ENCODE results near the gene HORMAD2. TPM values are rescaled to one million over a fixed set of nuclear protein-coding genes. Genes with fewer than 3 reads are reported as not detected.
"Not testable (repeated sequence)": the region's sequence is repeated elsewhere in the genome, so short reads cannot be mapped to it uniquely, and the experiment has no call there.

The HORMAD2 gene
- total RNA-seq, 1 donor from 2014 or later: not detected

GRCh38 chr22:30077279-30077880, 2.9 kb upstream of the HORMAD2 start:
- Histone ChIP-seq H3K4me3 (ENCODE audit: low read depth, low read length) (no peak overlapping the region), H3K36me3 (ENCODE audit: control insufficient read depth, insufficient read depth, low read length) (no peaks in the 10 kb centered on the region), H3K27me3 (ENCODE audit: control insufficient read depth, insufficient read depth, low read length) (no peaks in the 10 kb centered on the region)
- no peak for DNase-seq (ENCODE audit: low read depth)
- TF ChIP-seq CTCF (IDR thresholded peaks at IDR 0.05; ENCODE audit: insufficient read depth, low read length, poor library complexity, severe bottlenecking): no peak

DNA sequence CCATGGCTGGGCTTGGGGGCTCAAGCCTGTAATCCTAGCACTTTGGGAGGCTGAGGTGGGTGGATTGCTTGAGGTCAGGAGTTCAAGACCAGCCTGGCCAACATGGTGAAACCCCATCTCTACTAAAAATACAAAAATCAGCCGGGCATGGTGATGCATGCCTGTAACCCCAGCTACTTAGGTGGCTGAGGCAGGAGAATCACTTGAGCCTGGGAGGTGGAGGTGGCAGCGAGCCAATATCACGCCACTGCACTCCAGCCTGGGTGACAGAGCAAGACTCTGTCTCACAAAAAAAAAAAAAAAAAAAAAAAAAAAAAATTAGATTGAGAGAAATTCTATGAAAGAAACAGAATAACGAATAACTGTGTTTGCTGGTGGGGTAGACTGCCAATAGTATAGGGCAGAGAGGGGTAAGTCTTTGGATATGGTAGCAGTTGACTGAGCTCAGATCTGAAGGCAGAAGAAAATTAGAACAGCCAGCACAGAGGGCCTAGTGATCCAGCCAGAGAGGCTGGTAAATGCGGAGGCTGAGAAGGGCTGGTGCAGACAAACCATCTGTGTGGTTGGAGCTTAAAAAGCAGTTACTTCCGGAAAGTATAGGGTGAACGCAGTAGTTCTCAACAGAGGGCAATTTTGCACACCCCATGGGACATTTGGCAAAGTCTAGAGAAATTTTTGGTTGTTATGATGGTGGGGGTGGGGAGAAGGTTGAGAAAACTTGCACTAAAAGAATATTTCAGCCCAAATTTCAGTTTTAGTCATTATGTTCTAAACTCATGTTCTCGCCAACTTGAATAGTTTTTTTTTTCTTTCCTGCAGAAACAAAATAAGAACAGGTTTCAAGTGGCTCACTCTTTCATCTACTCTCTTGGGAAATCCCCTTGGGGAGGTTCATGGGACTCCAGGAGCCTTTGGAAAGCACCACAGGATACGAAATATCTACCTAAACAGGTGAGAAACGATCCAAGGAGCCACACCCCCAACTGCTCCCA, 1.6 kb upstream of the HORMAD2 start:
- no peak for DNase-seq (ENCODE audit: low read depth)

GRCh38 chr22:30080805-30081204, 541 bp downstream of the HORMAD2 start:
- no peak overlapping the region for H3K4me3 ChIP-seq (ENCODE audit: low read depth, low read length)
- no peaks in the 10 kb centered on the region for H3K27me3 ChIP-seq (ENCODE audit: control insufficient read depth, insufficient read depth, low read length)
- DNase-seq (ENCODE audit: low read depth): no peak
- TF ChIP-seq CTCF (IDR thresholded peaks at IDR 0.05; ENCODE audit: insufficient read depth, low read length, poor library complexity, severe bottlenecking): no peak
- H3K36me3 ChIP-seq (ENCODE audit: control insufficient read depth, insufficient read depth, low read length): no peaks in the 10 kb centered on the region

More for the DNA sequence above, 1.6 kb upstream of the HORMAD2 start:
- no peaks in the 10 kb centered on the region for H3K27me3 ChIP-seq (ENCODE audit: control insufficient read depth, insufficient read depth, low read length)
- H3K4me3 ChIP-seq (ENCODE audit: low read depth, low read length): no peak overlapping the region
- TF ChIP-seq CTCF (IDR thresholded peaks at IDR 0.05; ENCODE audit: insufficient read depth, low read length, poor library complexity, severe bottlenecking): no peak
- H3K36me3 ChIP-seq (ENCODE audit: control insufficient read depth, insufficient read depth, low read length): no peaks in the 10 kb centered on the region

DNA sequence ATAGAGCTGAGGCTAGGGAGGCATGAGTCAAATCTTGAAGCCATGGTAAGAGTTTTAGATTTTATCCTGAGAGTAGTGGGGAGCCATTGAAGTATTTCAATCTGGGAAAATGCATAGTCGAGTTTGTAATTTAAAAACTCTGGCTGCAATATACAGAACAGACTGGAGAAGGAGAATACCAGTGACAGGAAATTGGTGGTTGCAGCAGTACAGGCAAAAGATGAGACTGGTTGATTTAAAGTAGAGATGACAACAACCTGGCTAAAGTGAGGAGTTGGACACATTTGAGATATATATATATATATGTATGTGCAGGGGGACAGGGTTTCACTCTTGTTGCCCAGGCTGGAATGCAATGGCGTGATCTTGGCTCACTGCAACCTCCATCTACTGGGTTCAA, 6.2 kb downstream of the HORMAD2 start:
- Histone ChIP-seq H3K4me3 (ENCODE audit: low read depth, low read length) (no peak overlapping the region), H3K27me3 (ENCODE audit: control insufficient read depth, insufficient read depth, low read length) (no peaks in the 10 kb centered on the region), H3K36me3 (ENCODE audit: control insufficient read depth, insufficient read depth, low read length) (no peaks in the 10 kb centered on the region)
- no peak for TF ChIP-seq CTCF (IDR thresholded peaks at IDR 0.05; ENCODE audit: insufficient read depth, low read length, poor library complexity, severe bottlenecking)
- no peak for DNase-seq (ENCODE audit: low read depth)

GRCh38 chr22:30087037-30087436, 6.8 kb downstream of the HORMAD2 start:
- not testable (repeated sequence) for H3K27me3 ChIP-seq (ENCODE audit: control insufficient read depth, insufficient read depth, low read length); H3K36me3 ChIP-seq (ENCODE audit: control insufficient read depth, insufficient read depth, low read length); H3K4me3 ChIP-seq (ENCODE audit: low read depth, low read length)
- DNase-seq (ENCODE audit: low read depth): peak; percentile 76

DNA sequence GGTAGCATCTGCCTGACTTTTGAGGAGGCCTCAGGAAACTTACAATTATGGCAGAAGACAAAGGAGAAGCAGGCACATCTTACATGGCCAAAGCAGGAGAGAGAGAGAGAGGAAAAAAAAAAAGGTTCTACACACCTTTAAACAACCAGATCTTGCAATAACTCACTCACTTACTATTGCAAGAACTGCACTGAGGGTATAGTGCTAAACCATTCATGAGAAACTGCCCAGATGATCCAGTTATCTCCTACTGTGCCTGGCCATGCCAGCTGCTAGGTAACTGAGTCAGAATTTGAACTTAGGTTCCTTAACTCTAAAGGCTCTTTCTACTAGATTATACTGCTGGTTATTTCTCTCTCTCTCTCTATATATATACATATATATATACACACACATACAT, 7.3 kb downstream of the HORMAD2 start:
- peak; percentile 10 for DNase-seq (ENCODE audit: low read depth)
- H3K36me3 ChIP-seq (ENCODE audit: control insufficient read depth, insufficient read depth, low read length): no peaks in the 10 kb centered on the region
- no peak for TF ChIP-seq CTCF (IDR thresholded peaks at IDR 0.05; ENCODE audit: insufficient read depth, low read length, poor library complexity, severe bottlenecking)
- H3K4me3 ChIP-seq (ENCODE audit: low read depth, low read length): no peak overlapping the region
- H3K27me3 ChIP-seq (ENCODE audit: control insufficient read depth, insufficient read depth, low read length): no peaks in the 10 kb centered on the region
